Chondrocyte (in vitro differentiated cells): ENCODE data around the gene LEUTX. TPM values are rescaled to one million over a fixed set of nuclear protein-coding genes. Genes with fewer than 3 reads are reported as not detected.
"Not testable (repeated sequence)": the region's sequence is repeated elsewhere in the genome, so short reads cannot be mapped to it uniquely, and the experiment has no call there.

ENCODE experiments used
- DNase-seq: peaks from one replicate; pipeline ENCODE4 v3.0.0; 2021; ENCODE audit warnings: mixed read lengths, low spot score
- H3K27ac Mint-ChIP-seq: one replicate; pipeline ENCODE4 v1.8.0; 2021; ENCODE audit warnings: mild to moderate bottlenecking, moderate library complexity, mixed read lengths; ENCODE audit not compliant: unreplicated experiment
- H3K27me3 Mint-ChIP-seq: 2 replicates; pipeline ENCODE4 v1.8.0; 2021; ENCODE audit warnings: low read depth, mixed read lengths
- H3K36me3 Mint-ChIP-seq: 2 replicates; pipeline ENCODE4 v1.8.0; 2021; ENCODE audit warnings: low read depth, mixed read lengths
- H3K4me1 Mint-ChIP-seq: 2 replicates; pipeline ENCODE4 v1.8.0; 2021; ENCODE audit warnings: low read depth, mild to moderate bottlenecking, mixed read lengths
- H3K4me3 Mint-ChIP-seq: one replicate; pipeline ENCODE4 v1.8.0; 2021; ENCODE audit warnings: mild to moderate bottlenecking, moderate library complexity, mixed read lengths; ENCODE audit not compliant: unreplicated experiment
- H3K9me3 Mint-ChIP-seq: 2 replicates; pipeline ENCODE4 v1.8.0; 2021; ENCODE audit warnings: low read depth, mixed read lengths
- CTCF ChIP-seq: fragments of 200-600 bp; sonication (generic); IDR thresholded peaks from 2 replicates; pipeline ENCODE4 v1.5.0; 2021; ENCODE audit warnings: antibody characterized with exemption, mild to moderate bottlenecking, moderate library complexity
- total RNA-seq: library from RNA; stranded (reverse); gene quantifications from 3 replicates; pipeline ENCODE4 v1.2.1, GENCODE V29; 2021

LEUTX gene
- total RNA-seq, 1 donor from 2014 or later = not detected

- DNase-seq = no peak
- Mint-ChIP-seq H3K27ac (no peak overlapping the region), H3K4me3 (no peak overlapping the region), H3K27me3 (peaks cover 8% of the 10 kb centered on the region), H3K4me1 (no peaks in the 10 kb centered on the region), H3K36me3 (peaks cover 2% of the 10 kb centered on the region), H3K9me3 (peaks cover 2% of the 10 kb centered on the region)
- no peak for TF ChIP-seq CTCF
These were observed 29.3 kb downstream of the LEUTX start for GRCh38 chr19:39807846-39808364.

- H3K4me1 Mint-ChIP-seq, H3K9me3 Mint-ChIP-seq, H3K27me3 Mint-ChIP-seq, H3K27ac Mint-ChIP-seq, DNase-seq, H3K36me3 Mint-ChIP-seq, H3K4me3 Mint-ChIP-seq: not testable (repeated sequence)
These were observed 30.0 kb downstream of the LEUTX start for GRCh38 chr19:39808688-39809087.

GRCh38 chr19:39809368-39809767, 30.7 kb downstream of the LEUTX start:
- no peak for TF ChIP-seq CTCF
- H3K27ac Mint-ChIP-seq = no peak overlapping the region
- peaks cover 2% of the 10 kb centered on the region for H3K36me3 Mint-ChIP-seq
- H3K4me3 Mint-ChIP-seq = no peak overlapping the region
- DNase-seq = no peak
- no peaks in the 10 kb centered on the region for H3K27me3 Mint-ChIP-seq
- no peaks in the 10 kb centered on the region for H3K4me1 Mint-ChIP-seq
- peaks cover 2% of the 10 kb centered on the region for H3K9me3 Mint-ChIP-seq

- TF ChIP-seq CTCF = no peak
- H3K36me3 Mint-ChIP-seq = peaks cover 2% of the 10 kb centered on the region
- H3K27me3 Mint-ChIP-seq = no peaks in the 10 kb centered on the region
- peaks cover 2% of the 10 kb centered on the region for H3K9me3 Mint-ChIP-seq
- peak; percentile 44 for DNase-seq
- H3K27ac Mint-ChIP-seq = no peak overlapping the region
- no peaks in the 10 kb centered on the region for H3K4me1 Mint-ChIP-seq
- no peak overlapping the region for H3K4me3 Mint-ChIP-seq
These were observed 31.8 kb downstream of the LEUTX start for GRCh38 chr19:39810424-39810823.

- no peaks in the 10 kb centered on the region for H3K4me1 Mint-ChIP-seq
- peaks cover 3% of the 10 kb centered on the region for H3K36me3 Mint-ChIP-seq
- no peak for DNase-seq
- no peak for TF ChIP-seq CTCF
- H3K27ac Mint-ChIP-seq = no peak overlapping the region
- no peaks in the 10 kb centered on the region for H3K27me3 Mint-ChIP-seq
- H3K9me3 Mint-ChIP-seq = peaks cover 2% of the 10 kb centered on the region
- H3K4me3 Mint-ChIP-seq = no peak overlapping the region
These were observed 32.4 kb downstream of the LEUTX start for GRCh38 chr19:39811064-39811463.

- peaks cover 5% of the 10 kb centered on the region for H3K36me3 Mint-ChIP-seq
- no peak overlapping the region for H3K4me3 Mint-ChIP-seq
- no peak for DNase-seq
- no peak for TF ChIP-seq CTCF
- no peaks in the 10 kb centered on the region for H3K27me3 Mint-ChIP-seq
- H3K9me3 Mint-ChIP-seq = no peaks in the 10 kb centered on the region
- H3K27ac Mint-ChIP-seq = no peak overlapping the region
- no peaks in the 10 kb centered on the region for H3K4me1 Mint-ChIP-seq
These were observed 34.8 kb downstream of the LEUTX start for GRCh38 chr19:39813264-39813993.

- not testable (repeated sequence) for H3K27ac Mint-ChIP-seq
These were observed 35.5 kb downstream of the LEUTX start for GRCh38 chr19:39814111-39814510.

More at GRCh38 chr19:39814111-39814510, 35.5 kb downstream of the LEUTX start:
- not testable (repeated sequence) for H3K4me3 Mint-ChIP-seq, H3K27me3 Mint-ChIP-seq, DNase-seq, H3K9me3 Mint-ChIP-seq, H3K4me1 Mint-ChIP-seq, H3K36me3 Mint-ChIP-seq
